Measurements from ENCODE around the gene NOVA2.

Gene NOVA2

DNA sequence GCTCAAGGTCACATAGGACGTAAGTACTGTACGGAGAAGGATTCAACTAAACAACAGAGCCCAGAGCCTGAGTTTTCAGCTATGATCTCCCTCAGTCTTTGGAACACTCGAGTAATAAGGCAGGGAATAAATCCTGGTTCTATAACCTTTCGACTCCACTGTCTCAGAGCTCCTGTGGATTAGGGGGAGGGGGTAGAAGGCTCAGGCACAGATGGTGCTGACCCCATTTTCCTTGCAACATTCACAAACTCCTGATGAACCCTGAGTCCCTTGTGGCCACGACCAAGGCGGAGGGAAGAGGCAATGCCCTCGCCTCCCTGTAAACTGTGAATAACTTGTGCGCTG lies 21.4 kb downstream of the NOVA2 start:
- CTCF ChIA-PET: no interaction called here
- POLR2A ChIA-PET (ENCODE audit: low non-redundant PET): interaction anchor here (0.7 kb wide), 1 partner anchor 57 kb away, joined by 3 read pairs; no protein-coding TSS in a partner anchor
- TF ChIP-seq, protein P1, sequence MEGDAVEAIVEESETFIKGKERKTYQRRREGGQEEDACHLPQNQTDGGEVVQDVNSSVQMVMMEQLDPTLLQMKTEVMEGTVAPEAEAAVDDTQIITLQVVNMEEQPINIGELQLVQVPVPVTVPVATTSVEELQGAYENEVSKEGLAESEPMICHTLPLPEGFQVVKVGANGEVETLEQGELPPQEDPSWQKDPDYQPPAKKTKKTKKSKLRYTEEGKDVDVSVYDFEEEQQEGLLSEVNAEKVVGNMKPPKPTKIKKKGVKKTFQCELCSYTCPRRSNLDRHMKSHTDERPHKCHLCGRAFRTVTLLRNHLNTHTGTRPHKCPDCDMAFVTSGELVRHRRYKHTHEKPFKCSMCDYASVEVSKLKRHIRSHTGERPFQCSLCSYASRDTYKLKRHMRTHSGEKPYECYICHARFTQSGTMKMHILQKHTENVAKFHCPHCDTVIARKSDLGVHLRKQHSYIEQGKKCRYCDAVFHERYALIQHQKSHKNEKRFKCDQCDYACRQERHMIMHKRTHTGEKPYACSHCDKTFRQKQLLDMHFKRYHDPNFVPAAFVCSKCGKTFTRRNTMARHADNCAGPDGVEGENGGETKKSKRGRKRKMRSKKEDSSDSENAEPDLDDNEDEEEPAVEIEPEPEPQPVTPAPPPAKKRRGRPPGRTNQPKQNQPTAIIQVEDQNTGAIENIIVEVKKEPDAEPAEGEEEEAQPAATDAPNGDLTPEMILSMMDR (conservative IDR thresholded peaks at IDR 0.05; ENCODE audit: low read depth): no peak
- no peak overlapping the region for H3K27ac ChIP-seq
- no peak for DNase-seq (ENCODE audit: low spot score)

DNA sequence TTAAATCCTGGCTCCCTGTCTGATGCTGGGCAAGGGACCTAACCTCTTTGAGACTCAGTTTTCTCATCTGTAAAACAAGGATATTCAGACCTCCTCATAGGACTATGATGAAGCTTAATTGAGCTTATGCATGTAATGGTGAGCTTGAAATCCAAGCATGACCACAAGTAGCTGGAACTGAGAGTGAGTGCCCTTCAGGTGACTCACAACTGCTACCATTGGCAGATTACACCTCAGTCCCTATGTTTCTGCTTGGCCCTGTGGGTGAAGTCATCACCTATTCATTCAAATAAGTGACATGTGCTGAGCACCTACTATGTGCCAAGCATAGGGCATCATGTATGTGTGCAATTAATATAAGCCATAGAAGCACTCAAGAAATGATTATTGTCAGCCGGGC lies 25.7 kb downstream of the NOVA2 start:
- H3K27ac ChIP-seq: no peak overlapping the region
- ChIA-PET POLR2A (ENCODE audit: low non-redundant PET) (no interaction called here), CTCF (interaction anchor here (0.5 to 0.8 kb wide), 2 partner anchors 12 to 30 kb away, joined by 3 read pairs; no protein-coding TSS in a partner anchor)
- TF ChIP-seq, protein P1 (conservative IDR thresholded peaks at IDR 0.05; ENCODE audit: low read depth): no peak
- no peak for DNase-seq (ENCODE audit: low spot score)

DNA sequence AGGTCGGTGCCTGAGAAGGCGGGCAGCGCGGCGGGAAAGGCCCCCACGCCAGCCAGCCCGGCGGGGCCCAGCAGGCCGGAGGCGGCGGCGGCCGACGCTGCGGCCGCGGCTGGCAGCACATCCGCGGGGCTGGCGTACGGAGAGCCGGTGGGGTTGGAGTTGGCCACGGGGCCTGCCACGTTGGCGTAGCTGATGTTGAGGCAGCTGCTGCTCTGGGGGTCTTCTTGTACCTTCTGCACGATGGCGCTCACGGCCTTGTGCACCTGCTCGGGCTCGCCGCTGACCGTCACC lies 33.2 kb downstream of the NOVA2 start:
- DNase-seq (ENCODE audit: low spot score): no peak
- no peak overlapping the region for H3K27ac ChIP-seq
- TF ChIP-seq, protein P1 (conservative IDR thresholded peaks at IDR 0.05; ENCODE audit: low read depth): no peak
- POLR2A ChIA-PET (ENCODE audit: low non-redundant PET): no interaction called here
- CTCF ChIA-PET: interaction anchor here (0.6 kb wide), 1 partner anchor 107 kb away, joined by 3 read pairs; no protein-coding TSS in a partner anchor

DNA sequence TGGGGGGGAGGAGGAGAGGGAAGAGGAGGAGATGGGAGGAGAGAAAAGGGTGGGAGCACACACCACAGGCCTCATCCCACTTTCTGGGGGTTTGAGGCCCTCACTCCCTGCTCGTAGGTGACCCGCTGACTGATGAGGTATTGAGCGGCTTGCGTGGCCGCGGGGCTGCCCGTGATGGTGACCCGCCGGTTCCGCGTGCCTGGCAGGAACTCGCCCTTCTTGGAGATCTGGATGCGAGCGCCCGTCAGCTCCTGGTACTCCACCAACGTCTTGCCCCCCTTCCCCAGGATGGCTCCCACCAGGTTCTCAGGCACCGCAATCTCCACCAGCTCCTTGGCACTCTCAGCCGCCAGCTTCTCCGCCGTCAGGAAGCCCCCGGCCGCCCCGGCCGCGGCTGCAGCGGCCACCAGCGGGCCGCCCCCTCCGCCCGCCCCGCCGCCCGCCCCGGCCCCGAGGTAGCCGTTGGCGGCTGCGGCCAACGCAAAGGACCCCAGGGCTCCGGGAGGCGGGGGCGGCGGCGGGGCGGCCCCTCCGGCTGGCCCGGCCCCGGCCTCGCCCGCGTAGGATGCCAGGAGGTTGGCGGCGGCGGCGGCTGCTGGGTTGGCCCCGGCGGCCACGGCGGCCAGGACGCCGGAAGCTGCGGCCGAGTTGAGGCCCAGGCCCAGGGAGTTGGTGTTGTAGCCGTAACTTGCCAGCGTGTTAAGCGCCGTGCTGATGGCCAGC lies 33.7 kb downstream of the NOVA2 start:
- TF ChIP-seq, protein P1 (conservative IDR thresholded peaks at IDR 0.05; ENCODE audit: low read depth): no peak
- ChIA-PET CTCF (interaction anchor here (0.6 kb wide), 1 partner anchor 108 kb away, joined by 3 read pairs; no protein-coding TSS in a partner anchor), POLR2A (ENCODE audit: low non-redundant PET) (no interaction called here)
- H3K27ac ChIP-seq: no peak overlapping the region
- no peak for DNase-seq (ENCODE audit: low spot score)

DNA sequence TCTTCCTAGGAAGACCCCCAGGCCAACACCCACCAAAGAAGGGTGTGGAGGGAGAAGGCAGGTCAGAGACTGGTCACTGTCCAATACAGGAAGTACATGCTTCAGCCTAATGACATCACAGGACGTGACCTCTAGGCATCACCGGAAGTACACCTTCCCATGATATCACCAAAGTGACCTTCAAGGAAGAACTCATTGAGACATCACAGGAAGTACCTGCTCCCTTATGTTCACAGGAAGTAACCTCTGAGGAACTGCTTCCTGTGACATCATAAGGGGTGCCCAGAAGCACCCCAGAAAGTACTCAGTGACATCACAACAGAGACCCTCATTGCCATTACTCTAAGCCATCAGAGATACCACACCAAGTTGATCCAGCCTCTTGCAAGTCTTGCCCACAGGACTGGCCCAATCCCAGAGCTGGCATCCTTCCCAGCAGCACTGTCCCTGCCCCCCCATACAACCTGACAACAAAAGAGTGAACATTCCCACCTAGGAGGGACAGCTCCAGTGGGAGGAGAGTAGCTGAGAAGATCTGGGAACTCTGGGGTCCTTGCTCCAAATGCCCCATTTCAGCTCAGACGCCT lies 34.8 kb downstream of the NOVA2 start:
- CTCF ChIA-PET: no interaction called here
- no peak for DNase-seq (ENCODE audit: low spot score)
- TF ChIP-seq, protein P1 (conservative IDR thresholded peaks at IDR 0.05; ENCODE audit: low read depth): no peak
- H3K27ac ChIP-seq: no peak overlapping the region
- POLR2A ChIA-PET (ENCODE audit: low non-redundant PET): no interaction called here

DNA sequence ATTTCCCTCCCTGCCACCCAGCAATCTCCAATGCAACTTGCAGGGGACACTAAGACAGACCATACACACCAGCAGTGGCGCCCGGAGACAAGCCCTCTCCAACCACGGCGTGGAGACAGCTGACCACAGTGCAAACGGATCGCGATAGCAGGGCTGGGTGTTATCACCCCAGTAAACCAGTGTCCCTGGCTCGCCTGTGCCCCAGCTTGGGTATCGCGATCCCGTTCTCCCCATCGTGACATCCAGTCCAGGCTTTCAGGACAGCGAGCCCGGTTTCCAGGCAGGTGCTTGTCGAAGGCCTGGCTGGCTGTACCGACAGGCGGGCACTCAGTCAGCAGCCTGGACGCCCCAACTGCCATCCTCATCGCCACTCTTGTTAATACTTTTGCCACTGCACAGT lies 38.4 kb downstream of the NOVA2 start:
- CTCF ChIA-PET: no interaction called here
- POLR2A ChIA-PET (ENCODE audit: low non-redundant PET): no interaction called here
- DNase-seq (ENCODE audit: low spot score): no peak
- H3K27ac ChIP-seq: no peak overlapping the region
- TF ChIP-seq, protein P1 (conservative IDR thresholded peaks at IDR 0.05; ENCODE audit: low read depth): no peak

Measured in RWPE1 (cell line).